GM12878 (cell line): ENCODE measurements around the gene ELK4. TPM values are rescaled to one million over a fixed set of nuclear protein-coding genes. Genes with fewer than 3 reads are reported as not detected.

Experiments used
- BACH1 ChIP-seq: fragments of 450-650 bp; IDR thresholded peaks from 2 replicates; pipeline ENCODE4 v1.6.1; 2017; ENCODE audit warnings: mild to moderate bottlenecking, borderline replicate concordance
- BCL11A ChIP-seq: IDR thresholded peaks from 2 replicates; pipeline ENCODE4 v1.6.1; 2011; ENCODE audit warnings: low read depth, low read length
- GATAD2B ChIP-seq: fragments of 450-650 bp; conservative IDR thresholded peaks from 2 replicates; pipeline ENCODE4 v1.6.1; 2017; ENCODE audit warnings: low read depth, mild to moderate bottlenecking, moderate library complexity
- IKZF1 ChIP-seq: fragments of 450-650 bp; conservative IDR thresholded peaks from 2 replicates; pipeline ENCODE4 v1.6.1; 2017; ENCODE audit warnings: antibody characterized with exemption, mild to moderate bottlenecking
- IRF5 ChIP-seq: fragments of 450-650 bp; IDR thresholded peaks from 2 replicates; pipeline ENCODE4 v1.6.1; 2017; ENCODE audit warnings: borderline replicate concordance
- NKRF ChIP-seq: fragments of 450-650 bp; conservative IDR thresholded peaks from 2 replicates; pipeline ENCODE4 v1.6.1; 2017; ENCODE audit warnings: mild to moderate bottlenecking, moderate library complexity
- NR2F1 ChIP-seq: fragments of 450-650 bp; conservative IDR thresholded peaks from 2 replicates; pipeline ENCODE4 v1.6.1; 2017; ENCODE audit warnings: mild to moderate bottlenecking
- POLR2AphosphoS2 ChIP-seq: IDR thresholded peaks from 2 replicates; pipeline ENCODE4 v1.6.1; 2011; ENCODE audit warnings: low read depth, mild to moderate bottlenecking, low read length, improper control_type of control experiment, moderate library complexity
- RB1 ChIP-seq: fragments of 450-650 bp; formaldehyde crosslinking; IDR thresholded peaks from 2 replicates; pipeline ENCODE4 v1.6.1; 2017; ENCODE audit warnings: mild to moderate bottlenecking, borderline replicate concordance
- RBBP5 ChIP-seq: fragments of 200-600 bp; sonication (generic); conservative IDR thresholded peaks from 2 replicates; pipeline ENCODE4 v1.6.1; 2016
- SMAD5 ChIP-seq: IDR thresholded peaks from 2 replicates; pipeline ENCODE4 v1.6.1; 2016; ENCODE audit warnings: antibody characterized with exemption, low read depth
- SMARCA5 ChIP-seq: fragments of 450-650 bp; IDR thresholded peaks from 2 replicates; pipeline ENCODE4 v1.6.1; 2017; ENCODE audit warnings: mild to moderate bottlenecking
- SUPT20H ChIP-seq: IDR thresholded peaks from 2 replicates; pipeline ENCODE4 v1.6.1; 2011; ENCODE audit warnings: low read depth, mild to moderate bottlenecking, low read length, moderate library complexity, borderline replicate concordance; ENCODE audit not compliant: control insufficient read depth
- TAF1 ChIP-seq: IDR thresholded peaks from 2 replicates; pipeline ENCODE4 v1.6.1; 2011; ENCODE audit warnings: mild to moderate bottlenecking, low read depth, low read length, borderline replicate concordance
- polyA plus RNA-seq, 11 experiments: library from polyadenylated mRNA; depleted of rRNA in 4 of 11; unstranded in 6 of 11; stranded (reverse) in 5 of 11; fragments of >200 nt; fragmentation: Nextera tagmentation in 4 of 11; fragmentation: Illumina TruSeq in 1 of 11; extraction: Ambion mirVana in 4 of 11; extraction: Trizol in 1 of 11; gene quantifications; 1 replicate in 1 of 11; 2 replicates in 10 of 11; pipeline versions ENCODE4 v1.2.1 to v1.2.3, GENCODE V29; 2011 to 2016; ENCODE audit warnings: inconsistent platforms in 2 of 11, missing spikeins in 2 of 11, low read depth in 1 of 11
- total RNA-seq, 4 experiments: library from RNA; depleted of rRNA in 3 of 4; stranded (reverse); fragments of >200 nt in 3 of 4; fragmentation: Illumina TruSeq in 1 of 4; extraction: Trizol in 1 of 4; gene quantifications; 2 replicates each; pipeline versions ENCODE4 v1.2.1 to v1.2.3, GENCODE V29; 2013 to 2021

Gene ELK4
- total and polyA plus RNA-seq, 10 of the 15 experiments (the other 5 are each of a cell fraction or from before 2014, with no cell fraction given) = 5.2 to 71.5 (median 18.5) TPM

GRCh38 chr1:205680073-205680851 is 48.5 kb upstream of the ELK4 start, which contains the start of gene SLC45A3 (continued):
- peak; percentile 50; the same call in 1 of the 2 replicates for TF ChIP-seq NR2F1
- TF ChIP-seq TAF1 = no peak
- peak; percentile 65 for TF ChIP-seq NKRF
- no peak for TF ChIP-seq BCL11A
- peak; percentile 82 for TF ChIP-seq GATAD2B
- TF ChIP-seq BACH1 = peak; percentile 87
- peak; percentile 49; the same call in 1 of the 2 replicates for TF ChIP-seq SMARCA5
- peak; percentile 36; the same call in 1 of the 2 replicates for TF ChIP-seq RB1
- peak; percentile 77 for TF ChIP-seq IKZF1
- TF ChIP-seq IRF5 = no peak
- TF ChIP-seq SUPT20H = no peak
- no peak for TF ChIP-seq SMAD5
- no peak for TF ChIP-seq RBBP5
- no peak for TF ChIP-seq POLR2AphosphoS2
- TF ChIP-seq, all 136 proteins: peak for 13
